CD4-positive, alpha-beta T cell treated with Interleukin-17A for 1 hour (primary cell): Measurements from ENCODE around the gene FAM163A.

ENCODE experiments used
- DNase-seq: peaks from one replicate; pipeline ENCODE4 v3.0.0-alpha.2; 2020

The FAM163A gene

DNA sequence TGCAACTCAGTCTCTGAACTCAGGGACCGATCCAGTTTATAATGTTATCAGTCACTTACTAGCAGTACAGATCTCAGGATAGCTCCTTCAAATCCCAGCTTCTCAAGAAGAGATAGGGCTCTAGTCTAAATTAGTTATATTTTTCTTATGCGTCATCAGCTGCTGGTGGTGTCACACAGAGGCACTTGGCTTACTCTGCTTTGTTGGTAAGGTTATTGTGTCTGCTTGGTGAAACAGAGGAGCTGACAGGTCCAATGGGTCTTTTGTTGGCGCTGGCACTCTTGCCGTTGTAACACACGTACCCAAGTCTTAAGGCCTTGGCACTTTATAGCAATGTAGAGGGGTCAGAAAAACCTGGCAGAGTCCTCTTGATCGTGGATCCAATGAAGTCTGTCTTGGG lies 122.3 kb downstream of the FAM163A start:
- no peak for DNase-seq
